ENCODE measurements around the gene BANK1. TPM values are rescaled to one million over a fixed set of nuclear protein-coding genes. Genes with fewer than 3 reads are reported as not detected.

BANK1 gene
- total RNA-seq, 4 donors from 2014 or later, result 0.20 to 22.4 (median 9.4) TPM

DNA sequence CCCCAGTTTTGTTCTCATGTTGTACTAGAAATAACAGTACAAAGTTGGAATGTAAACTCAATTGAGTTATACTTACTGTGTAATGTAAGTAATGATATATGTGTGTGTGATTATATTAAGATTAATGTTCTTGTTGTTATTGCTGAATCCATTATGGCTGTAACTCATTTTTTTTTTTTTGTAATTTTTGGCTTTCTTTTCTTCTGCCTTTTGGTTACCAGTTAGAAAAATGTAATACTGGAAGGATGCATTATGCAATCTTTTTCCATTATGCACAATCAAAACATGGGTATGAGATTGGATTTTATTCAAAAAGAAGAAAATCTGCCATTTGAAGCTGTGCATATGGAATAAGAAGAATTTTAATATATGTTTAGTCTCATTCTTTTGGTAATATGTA lies 34.0 kb downstream of the BANK1 start:
- Histone ChIP-seq H3K27ac (no peak overlapping the region), H3K4me3 (no peak overlapping the region), H3K36me3 (no peaks in the 10 kb centered on the region), H3K4me1 (no peaks in the 10 kb centered on the region), H3K9me3 (no peaks in the 10 kb centered on the region), H3K27me3 (no peaks in the 10 kb centered on the region)
- in situ Hi-C loops (cut with MboI; ENCODE audit: low pct_ligation_motif_present in 1 of 4, low pct_unique_long_range_greater_than_20kb in 1 of 4, low sequenced_read_pairs in 3 of 4), result no loop called here
- DNase-seq, result no peak
- intact Hi-C loops (cut with DNase I; ENCODE audit: low total_unique reads), result no loop called here
- TF ChIP-seq POLR2A (IDR thresholded peaks at IDR 0.05) (no peak), EP300 (IDR thresholded peaks at IDR 0.05; ENCODE audit: low read depth) (no peak)

- TF ChIP-seq POLR2AphosphoS5 (IDR thresholded peaks at IDR 0.05) (no peak), POLR2A (IDR thresholded peaks at IDR 0.05) (no peak), CTCF (IDR thresholded peaks at IDR 0.05) (no peak), EP300 (IDR thresholded peaks at IDR 0.05; ENCODE audit: low read depth) (no peak)
- 91% methylated on average over 2 of the region's 2 CpGs for WGBS, 2 donors (ENCODE audit: low coverage in 1 of 2)
- no peaks in the 10 kb centered on the region for H3K9me3 ChIP-seq
- H3K4me3 ChIP-seq, result no peak overlapping the region
- H3K4me1 ChIP-seq, result no peaks in the 10 kb centered on the region
- no peak for DNase-seq
- no peaks in the 10 kb centered on the region for H3K27me3 ChIP-seq
- in situ Hi-C loops (cut with MboI; ENCODE audit: low pct_ligation_motif_present in 1 of 4, low pct_unique_long_range_greater_than_20kb in 1 of 4, low sequenced_read_pairs in 3 of 4) (no loop called here), intact Hi-C loops (cut with DNase I; ENCODE audit: low total_unique reads) (no loop called here)
- H3K36me3 ChIP-seq, result no peaks in the 10 kb centered on the region
- no peak overlapping the region for H3K27ac ChIP-seq
Observed at GRCh38 chr4:101825953-101826352, 35.4 kb downstream of the BANK1 start.

GRCh38 chr4:101831816-101832215 lies 41.3 kb downstream of the BANK1 start:
- H3K27me3 ChIP-seq, result no peaks in the 10 kb centered on the region
- TF ChIP-seq POLR2AphosphoS5 (IDR thresholded peaks at IDR 0.05) (no peak), EP300 (IDR thresholded peaks at IDR 0.05; ENCODE audit: low read depth) (no peak), CTCF (IDR thresholded peaks at IDR 0.05) (no peak), POLR2A (IDR thresholded peaks at IDR 0.05) (no peak)
- H3K27ac ChIP-seq, result no peak overlapping the region
- intact Hi-C loops (cut with DNase I; ENCODE audit: low total_unique reads), result no loop called here
- no peak overlapping the region for H3K4me3 ChIP-seq
- DNase-seq, result no peak
- H3K4me1 ChIP-seq, result peaks cover 0 to 6% (median 0%) of the 10 kb centered on the region in 4 donors
- in situ Hi-C loops (cut with MboI; ENCODE audit: low pct_ligation_motif_present in 1 of 4, low pct_unique_long_range_greater_than_20kb in 1 of 4, low sequenced_read_pairs in 3 of 4), result loop anchor here in 1 of 4 donors (10.0 kb wide), 1 partner anchor 57 kb away; no protein-coding TSS in a partner anchor
- H3K9me3 ChIP-seq, result no peaks in the 10 kb centered on the region
- H3K36me3 ChIP-seq, result no peaks in the 10 kb centered on the region

DNA sequence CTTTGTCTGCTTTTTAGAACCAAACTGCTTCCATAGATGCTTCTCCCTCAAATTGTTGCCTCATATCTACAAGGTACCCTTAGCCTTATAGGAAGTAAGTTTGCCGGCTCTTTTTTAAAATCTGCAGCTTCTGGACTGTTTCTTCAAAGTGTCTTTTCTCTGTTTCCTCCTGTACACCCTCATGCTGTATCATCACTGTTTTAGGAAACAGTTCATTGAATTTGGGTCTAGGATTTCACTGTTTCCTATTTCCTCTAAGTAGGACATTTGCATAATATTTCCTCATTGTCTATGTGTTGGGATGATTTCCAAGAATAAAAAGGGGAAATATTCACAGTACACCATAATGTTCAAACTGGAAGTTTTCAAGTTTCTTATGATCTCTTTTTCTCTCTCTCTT lies 43.0 kb downstream of the BANK1 start:
- Histone ChIP-seq H3K4me1 (peaks cover 0 to 6% (median 0%) of the 10 kb centered on the region in 4 donors), H3K27ac (no peak overlapping the region), H3K9me3 (no peaks in the 10 kb centered on the region), H3K4me3 (no peak overlapping the region), H3K27me3 (no peaks in the 10 kb centered on the region), H3K36me3 (no peaks in the 10 kb centered on the region)
- TF ChIP-seq CTCF (IDR thresholded peaks at IDR 0.05) (no peak), EP300 (IDR thresholded peaks at IDR 0.05; ENCODE audit: low read depth) (no peak), POLR2A (IDR thresholded peaks at IDR 0.05) (no peak), POLR2AphosphoS5 (IDR thresholded peaks at IDR 0.05) (no peak)
- intact Hi-C loops (cut with DNase I; ENCODE audit: low total_unique reads) (no loop called here), in situ Hi-C loops (cut with MboI; ENCODE audit: low pct_ligation_motif_present in 1 of 4, low pct_unique_long_range_greater_than_20kb in 1 of 4, low sequenced_read_pairs in 3 of 4) (loop anchor here in 1 of 4 donors (10.0 kb wide), 1 partner anchor 59 kb away; no protein-coding TSS in a partner anchor)
- no peak for DNase-seq
- 79 to 100% methylated on average over 1 of the region's 1 CpG for WGBS, 2 donors (ENCODE audit: low coverage in 1 of 2)

Data from transverse colon (tissue), 4 donors.